Caco-2 (cell line): ENCODE data around the gene MACROD1. TPM values are rescaled to one million over a fixed set of nuclear protein-coding genes. Genes with fewer than 3 reads are reported as not detected.
A peak's percentile ranks its signal among the peaks of the same experiment; 100 is the strongest.

Source experiments
- BruUV-seq: library from RNA; stranded (reverse); fragments of 400-500 nt; replicated peaks from 2 replicates; lab custom pipeline; 2021; lab: Mats Ljungman, UMichigan
- CTCF ChIA-PET: fragments of 300-600 bp; sonication (Branson Sonifier 250); formaldehyde crosslinking; loops from one replicate; lab custom pipeline; 2022; ENCODE audit warnings: antibody characterized with exemption; lab: Charles Lee
- POLR2A ChIA-PET: fragments of 300-600 bp; sonication (Branson Sonifier 250); formaldehyde crosslinking; loops from one replicate; lab custom pipeline; 2022; ENCODE audit warnings: antibody characterized with exemption; lab: Charles Lee
- DNase-seq, 2 experiments: peaks; one replicate each; pipeline versions ENCODE4 v3.0.0 to v3.0.0-alpha.2; 2020 to 2022
- H3K27me3 ChIP-seq: replicated peaks from 2 replicates; pipeline ENCODE4 v1.6.0; 2011; ENCODE audit warnings: low read length; ENCODE audit not compliant: control insufficient read depth, insufficient read depth
- H3K36me3 ChIP-seq: 2 replicates; pipeline ENCODE4 v1.5.1; 2011; ENCODE audit warnings: low read length; ENCODE audit not compliant: control insufficient read depth, insufficient read depth
- H3K4me1 ChIP-seq: fragments of 250-450 bp; sonication (Bioruptor Pico); 2 replicates; pipeline ENCODE4 v1.5.1; 2020; ENCODE audit warnings: mild to moderate bottlenecking
- H3K4me3 ChIP-seq: 2 replicates; pipeline ENCODE4 v1.5.1; 2011; ENCODE audit warnings: low read depth, mild to moderate bottlenecking, control low read depth, low read length
- H3K9me3 ChIP-seq: fragments of 250-450 bp; sonication (Bioruptor Pico); 2 replicates; pipeline ENCODE4 v1.5.1; 2020; ENCODE audit warnings: mild to moderate bottlenecking, moderate library complexity
- H3K27ac Mint-ChIP-seq: one replicate; pipeline ENCODE4 v1.8.0; 2022; ENCODE audit warnings: mixed read lengths; ENCODE audit not compliant: unreplicated experiment
- H3K27me3 Mint-ChIP-seq: one replicate; pipeline ENCODE4 v1.8.0; 2022; ENCODE audit warnings: mixed read lengths; ENCODE audit not compliant: insufficient read depth, unreplicated experiment
- H3K36me3 Mint-ChIP-seq: one replicate; pipeline ENCODE4 v1.8.0; 2022; ENCODE audit warnings: mild to moderate bottlenecking, mixed read lengths; ENCODE audit not compliant: insufficient read depth, unreplicated experiment
- H3K4me1 Mint-ChIP-seq: one replicate; pipeline ENCODE4 v1.8.0; 2022; ENCODE audit warnings: low read depth, mixed read lengths; ENCODE audit not compliant: unreplicated experiment
- H3K4me3 Mint-ChIP-seq: one replicate; pipeline ENCODE4 v1.8.0; 2022; ENCODE audit warnings: mild to moderate bottlenecking, moderate library complexity, mixed read lengths; ENCODE audit not compliant: unreplicated experiment
- H3K9me3 Mint-ChIP-seq: one replicate; pipeline ENCODE4 v1.8.0; 2022; ENCODE audit warnings: mixed read lengths; ENCODE audit not compliant: unreplicated experiment
- intact Hi-C: fragments of 100-400 bp; cut with micrococcal nuclease; formaldehyde crosslinking; loops from one replicate; pipeline ENCODE4 v1.10.0; 2022; ENCODE audit not compliant: unreplicated experiment
- total RNA-seq: library from RNA; stranded (reverse); gene quantifications from 2 replicates; pipeline ENCODE4 v1.2.3, GENCODE V29; 2022
- TF ChIP-seq, protein P1 (sequence below), 2 experiments: fragments of 200-600 bp in 1 of 2; IDR thresholded peaks; 1 replicate in 1 of 2; 2 replicates in 1 of 2; pipeline versions ENCODE4 v1.5.1 to v1.8.0; 2011 to 2022; ENCODE audit warnings: antibody characterized with exemption in 1 of 2, control low read depth in 1 of 2, inconsistent platforms in 1 of 2, low read depth in 1 of 2, low read length in 1 of 2, mild to moderate bottlenecking in 1 of 2, moderate library complexity in 1 of 2; ENCODE audit not compliant: insufficient read depth in 1 of 2, severe bottlenecking in 1 of 2, unreplicated experiment in 1 of 2

The MACROD1 gene
- total RNA-seq, 1 experiment from 2014 or later = 29.6 TPM

- intact Hi-C loops = no loop called here
- DNase-seq = no peak
- POLR2A ChIA-PET = no interaction called here
- Mint-ChIP-seq H3K9me3 (no peaks in the 10 kb centered on the region), H3K27ac (no peak overlapping the region), H3K27me3 (no peaks in the 10 kb centered on the region), H3K4me3 (no peak overlapping the region), H3K4me1 (no peaks in the 10 kb centered on the region), H3K36me3 (peaks cover 85% of the 10 kb centered on the region)
- H3K4me1 ChIP-seq = no peaks in the 10 kb centered on the region
- no peaks in the 10 kb centered on the region for H3K27me3 ChIP-seq
- no peaks in the 10 kb centered on the region for H3K9me3 ChIP-seq
- TF ChIP-seq, protein P1, sequence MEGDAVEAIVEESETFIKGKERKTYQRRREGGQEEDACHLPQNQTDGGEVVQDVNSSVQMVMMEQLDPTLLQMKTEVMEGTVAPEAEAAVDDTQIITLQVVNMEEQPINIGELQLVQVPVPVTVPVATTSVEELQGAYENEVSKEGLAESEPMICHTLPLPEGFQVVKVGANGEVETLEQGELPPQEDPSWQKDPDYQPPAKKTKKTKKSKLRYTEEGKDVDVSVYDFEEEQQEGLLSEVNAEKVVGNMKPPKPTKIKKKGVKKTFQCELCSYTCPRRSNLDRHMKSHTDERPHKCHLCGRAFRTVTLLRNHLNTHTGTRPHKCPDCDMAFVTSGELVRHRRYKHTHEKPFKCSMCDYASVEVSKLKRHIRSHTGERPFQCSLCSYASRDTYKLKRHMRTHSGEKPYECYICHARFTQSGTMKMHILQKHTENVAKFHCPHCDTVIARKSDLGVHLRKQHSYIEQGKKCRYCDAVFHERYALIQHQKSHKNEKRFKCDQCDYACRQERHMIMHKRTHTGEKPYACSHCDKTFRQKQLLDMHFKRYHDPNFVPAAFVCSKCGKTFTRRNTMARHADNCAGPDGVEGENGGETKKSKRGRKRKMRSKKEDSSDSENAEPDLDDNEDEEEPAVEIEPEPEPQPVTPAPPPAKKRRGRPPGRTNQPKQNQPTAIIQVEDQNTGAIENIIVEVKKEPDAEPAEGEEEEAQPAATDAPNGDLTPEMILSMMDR (IDR thresholded peaks at IDR 0.05; ENCODE audit: insufficient read depth in 1 of 2, low read depth in 1 of 2, low read length in 1 of 2, severe bottlenecking in 1 of 2, unreplicated experiment in 1 of 2) = no peak
- peaks cover 7% of the 10 kb centered on the region for H3K36me3 ChIP-seq
- CTCF ChIA-PET = no interaction called here
- no TSS peak for BruUV-seq
- no peak overlapping the region for H3K4me3 ChIP-seq
Measured at GRCh38 chr11:64202992-64203391, 37.1 kb upstream of the MACROD1 start.

DNA sequence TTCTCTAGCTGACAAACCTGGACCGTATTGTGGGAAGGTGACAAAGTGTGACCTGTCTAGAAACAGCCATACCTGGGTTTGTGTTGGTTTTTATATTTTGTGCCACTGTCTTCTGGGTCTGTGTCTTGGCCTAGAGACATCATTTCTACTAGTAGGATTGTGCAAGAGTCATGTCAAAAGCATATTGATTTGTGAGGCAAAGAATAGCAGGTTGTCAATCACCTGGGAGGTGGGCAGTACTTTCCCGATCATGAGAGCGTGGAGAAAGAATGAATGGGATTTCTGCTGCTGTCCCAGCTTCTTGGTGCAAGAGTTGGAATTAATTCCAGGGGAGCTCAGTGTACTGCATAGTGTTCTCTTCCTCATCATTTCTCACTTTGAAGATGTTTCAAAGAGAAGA is 35.6 kb upstream of the MACROD1 start:
- Mint-ChIP-seq H3K27me3 (no peaks in the 10 kb centered on the region), H3K4me3 (no peak overlapping the region), H3K36me3 (peaks cover 94% of the 10 kb centered on the region), H3K27ac (peak overlapping the region; percentile 34), H3K9me3 (no peaks in the 10 kb centered on the region), H3K4me1 (no peaks in the 10 kb centered on the region)
- Histone ChIP-seq H3K4me1 (no peaks in the 10 kb centered on the region), H3K9me3 (no peaks in the 10 kb centered on the region), H3K4me3 (no peak overlapping the region), H3K27me3 (no peaks in the 10 kb centered on the region), H3K36me3 (peaks cover 10% of the 10 kb centered on the region)
- POLR2A ChIA-PET = no interaction called here
- TF ChIP-seq, protein P1 (IDR thresholded peaks at IDR 0.05; ENCODE audit: insufficient read depth in 1 of 2, low read depth in 1 of 2, low read length in 1 of 2, severe bottlenecking in 1 of 2, unreplicated experiment in 1 of 2) = no peak
- intact Hi-C loops = no loop called here
- no TSS peak for BruUV-seq
- no peak for DNase-seq
- CTCF ChIA-PET = interaction anchor here (0.7 kb wide), 1 partner anchor 214 kb away, joined by 3 read pairs; no protein-coding TSS in a partner anchor

DNA sequence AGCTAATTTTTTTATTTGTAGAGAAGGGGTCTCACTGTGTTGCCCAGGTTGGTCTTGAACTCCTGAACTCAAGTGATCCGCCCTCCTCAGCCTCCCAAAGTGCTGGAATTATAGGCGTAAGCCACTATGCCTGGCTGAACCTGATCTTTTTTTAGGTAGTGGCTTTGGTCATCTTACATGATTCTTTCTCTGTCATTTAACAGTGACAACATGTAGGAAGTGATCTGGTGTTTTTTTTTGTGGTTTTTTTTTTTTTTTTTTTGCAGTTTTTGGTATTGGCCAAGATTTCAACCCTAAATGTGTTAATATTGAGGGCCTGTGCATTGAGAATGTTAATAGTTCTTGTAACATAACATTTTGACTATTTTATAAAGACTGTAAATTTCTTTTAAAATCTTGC is 32.6 kb upstream of the MACROD1 start:
- H3K27ac Mint-ChIP-seq = no peak overlapping the region
- no peak overlapping the region for H3K4me3 Mint-ChIP-seq
- no peaks in the 10 kb centered on the region for H3K4me1 ChIP-seq
- peaks cover 100% of the 10 kb centered on the region for H3K36me3 Mint-ChIP-seq
- H3K9me3 ChIP-seq = no peaks in the 10 kb centered on the region
- H3K27me3 ChIP-seq = no peaks in the 10 kb centered on the region
- H3K4me1 Mint-ChIP-seq = no peaks in the 10 kb centered on the region
- DNase-seq = no peak
- peaks cover 11% of the 10 kb centered on the region for H3K36me3 ChIP-seq
- ChIA-PET POLR2A (no interaction called here), CTCF (no interaction called here)
- no peaks in the 10 kb centered on the region for H3K27me3 Mint-ChIP-seq
- no TSS peak for BruUV-seq
- H3K4me3 ChIP-seq = no peak overlapping the region
- intact Hi-C loops = no loop called here
- no peaks in the 10 kb centered on the region for H3K9me3 Mint-ChIP-seq
- TF ChIP-seq, protein P1 (IDR thresholded peaks at IDR 0.05; ENCODE audit: insufficient read depth in 1 of 2, low read depth in 1 of 2, low read length in 1 of 2, severe bottlenecking in 1 of 2, unreplicated experiment in 1 of 2) = no peak
